Suppressor macrophage (primary cell): ENCODE measurements around the gene KCNE2.
"Not testable (repeated sequence)": the region's sequence is repeated elsewhere in the genome, so short reads cannot be mapped to it uniquely, and the experiment has no call there.

Source experiments
- DNase-seq, 4 experiments: peaks; one replicate each; pipeline ENCODE4 v3.0.0-alpha.2; 2020 to 2022

KCNE2 gene

GRCh38 chr21:34354836-34355235 lies 9.0 kb upstream of the KCNE2 start:
- DNase-seq, result no peak

- DNase-seq, result no peak
Observed at GRCh38 chr21:34355570-34355969, 8.2 kb upstream of the KCNE2 start.

- no peak for DNase-seq
Observed at GRCh38 chr21:34357889-34358288, 5.9 kb upstream of the KCNE2 start.

- DNase-seq, result no peak
Observed at GRCh38 chr21:34358866-34359265, 4.9 kb upstream of the KCNE2 start.

GRCh38 chr21:34360488-34361241 lies 3.1 kb upstream of the KCNE2 start:
- no peak for DNase-seq

- no peak for DNase-seq
Observed at GRCh38 chr21:34362136-34362444, 1.7 kb upstream of the KCNE2 start.

GRCh38 chr21:34362670-34363069 lies 1.1 kb upstream of the KCNE2 start:
- no peak for DNase-seq

GRCh38 chr21:34364921-34365320 lies 1.1 kb downstream of the KCNE2 start:
- DNase-seq, result no peak

GRCh38 chr21:34365809-34366208 lies 2.0 kb downstream of the KCNE2 start:
- DNase-seq, result no peak

- peak; percentile 70 to 80 (median 72) for DNase-seq
Observed at GRCh38 chr21:34367320-34367935, 3.6 kb downstream of the KCNE2 start.

- DNase-seq, result no peak
Observed at GRCh38 chr21:34369741-34370140, 5.9 kb downstream of the KCNE2 start.

GRCh38 chr21:34372321-34372720 lies 8.5 kb downstream of the KCNE2 start:
- no peak for DNase-seq

GRCh38 chr21:34374462-34374861 lies 10.7 kb downstream of the KCNE2 start:
- DNase-seq, result not testable (repeated sequence)

GRCh38 chr21:34374940-34375618 lies 11.3 kb downstream of the KCNE2 start, which contains the start of gene SMIM11:
Gene SMIM11 (plus strand): TSS chr21:34375507. CDS start chr21:34379505, 3,998 bp downstream.
- not testable (repeated sequence) for DNase-seq

- not testable (repeated sequence) for DNase-seq
Observed at GRCh38 chr21:34375619-34375972, 11.8 kb downstream of the KCNE2 start.

- not testable (repeated sequence) for DNase-seq
Observed at GRCh38 chr21:34383138-34383537, 19.3 kb downstream of the KCNE2 start.

GRCh38 chr21:34383724-34384415 lies 20.1 kb downstream of the KCNE2 start:
- DNase-seq, result not testable (repeated sequence)

GRCh38 chr21:34400522-34400921 lies 36.7 kb downstream of the KCNE2 start:
- DNase-seq, result not testable (repeated sequence)

GRCh38 chr21:34404742-34405141 lies 40.9 kb downstream of the KCNE2 start:
- not testable (repeated sequence) for DNase-seq

- DNase-seq, result not testable (repeated sequence)
Observed at GRCh38 chr21:34405686-34406085, 41.9 kb downstream of the KCNE2 start.

- DNase-seq, result not testable (repeated sequence)
Observed at GRCh38 chr21:34406102-34406501, 42.3 kb downstream of the KCNE2 start.

- not testable (repeated sequence) for DNase-seq
Observed at GRCh38 chr21:34406676-34407075, 42.9 kb downstream of the KCNE2 start.

- DNase-seq, result not testable (repeated sequence)
Observed at GRCh38 chr21:34407294-34407693, 43.5 kb downstream of the KCNE2 start.
